Measurements from ENCODE around the gene GJE1.

GJE1 gene

DNA sequence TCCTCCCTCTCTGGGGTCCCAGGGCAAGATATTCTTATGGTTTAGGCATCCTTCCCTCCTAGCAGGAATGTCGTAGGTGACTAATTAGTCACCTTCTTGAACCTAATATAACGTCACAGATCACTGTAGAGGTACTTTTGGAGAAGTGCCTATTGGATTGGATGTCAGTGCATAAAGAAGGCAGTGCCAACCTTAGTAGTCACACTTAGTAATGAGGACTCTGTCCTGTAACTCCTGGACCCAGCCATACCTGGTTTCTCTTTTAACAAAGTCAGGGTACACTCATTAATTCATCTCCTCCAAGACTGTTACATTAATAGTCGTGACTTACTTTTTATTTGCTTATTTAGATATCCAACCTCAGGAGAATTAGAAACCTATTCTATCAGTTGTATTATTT, 34.3 kb downstream of the GJE1 start:
- DNase-seq = no peak

DNA sequence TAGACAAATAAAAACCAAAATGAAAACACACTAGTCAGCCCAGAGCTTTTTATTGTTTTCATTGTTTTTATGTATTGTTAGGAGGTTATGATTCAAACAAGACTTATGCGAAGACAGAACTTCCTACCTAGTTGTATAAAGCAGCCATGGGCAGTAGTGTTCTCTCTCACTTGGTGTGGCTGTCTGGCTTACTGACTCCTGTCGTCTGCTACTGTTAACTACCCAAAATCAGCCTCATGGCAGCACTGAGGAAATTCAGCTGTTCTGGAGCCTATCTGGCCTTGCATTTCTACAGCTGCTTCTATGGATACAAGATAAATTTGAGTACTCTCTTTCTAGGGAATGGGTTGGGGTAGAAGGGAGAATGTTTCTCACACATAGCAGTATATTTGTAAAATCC, 34.8 kb downstream of the GJE1 start:
- no peak for DNase-seq

DNA sequence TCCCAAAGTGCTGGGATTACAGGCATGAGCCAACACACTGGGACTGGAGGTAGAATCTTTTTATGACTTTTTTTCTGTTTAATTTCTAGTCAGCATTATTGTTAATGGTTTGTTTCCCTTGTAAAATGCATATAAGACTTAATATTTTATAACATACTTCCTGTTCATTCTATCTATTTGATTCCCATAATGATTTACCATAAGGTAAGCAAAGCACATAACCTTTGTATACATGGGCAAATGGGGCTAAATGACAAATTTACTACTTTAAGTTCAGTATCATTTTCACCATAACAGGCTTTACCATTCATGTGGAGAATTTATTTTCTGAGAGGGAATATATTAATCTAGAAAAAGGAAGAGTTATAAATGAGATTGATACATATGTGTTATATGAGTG, 38.6 kb downstream of the GJE1 start:
- DNase-seq = no peak

DNA sequence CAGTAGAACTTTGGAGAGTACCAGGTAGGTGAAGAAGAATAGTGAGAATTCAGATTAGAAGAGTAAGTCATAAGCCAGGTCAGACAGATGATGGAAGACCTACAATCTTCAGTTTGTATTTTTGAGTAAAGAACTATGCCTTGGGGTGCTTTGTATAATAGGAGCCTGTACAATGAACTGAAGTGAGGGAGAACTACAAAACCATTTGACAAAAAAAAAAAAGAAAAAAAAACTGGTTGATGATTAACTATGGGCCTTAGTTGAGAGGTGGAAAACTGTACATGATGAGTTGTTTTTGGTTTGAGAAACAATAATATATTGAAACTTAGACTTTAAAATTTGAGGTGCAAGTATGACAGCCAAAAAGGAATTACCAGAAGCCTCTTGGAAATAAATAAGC, 40.0 kb downstream of the GJE1 start:
- no peak for DNase-seq

DNA sequence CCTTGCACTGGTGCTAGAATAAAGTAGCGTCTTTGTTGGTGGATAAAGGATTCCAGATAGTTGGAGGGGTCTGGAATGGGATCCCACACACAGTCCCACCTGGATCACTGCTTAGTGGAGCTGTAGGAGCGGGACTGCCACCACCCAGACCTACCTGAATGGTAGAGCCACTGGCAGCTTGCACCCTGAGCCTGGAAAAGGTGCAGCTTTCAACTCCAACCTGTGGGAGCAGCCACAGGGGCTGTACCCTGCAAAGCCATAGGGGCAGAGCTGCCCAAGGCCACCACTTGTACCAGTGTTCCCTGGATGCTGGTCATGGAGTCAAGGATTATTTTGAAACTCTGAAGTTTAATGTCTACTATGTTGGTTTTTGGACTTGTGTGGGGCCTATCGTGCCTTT, 41.3 kb downstream of the GJE1 start:
- no peak for DNase-seq

DNA sequence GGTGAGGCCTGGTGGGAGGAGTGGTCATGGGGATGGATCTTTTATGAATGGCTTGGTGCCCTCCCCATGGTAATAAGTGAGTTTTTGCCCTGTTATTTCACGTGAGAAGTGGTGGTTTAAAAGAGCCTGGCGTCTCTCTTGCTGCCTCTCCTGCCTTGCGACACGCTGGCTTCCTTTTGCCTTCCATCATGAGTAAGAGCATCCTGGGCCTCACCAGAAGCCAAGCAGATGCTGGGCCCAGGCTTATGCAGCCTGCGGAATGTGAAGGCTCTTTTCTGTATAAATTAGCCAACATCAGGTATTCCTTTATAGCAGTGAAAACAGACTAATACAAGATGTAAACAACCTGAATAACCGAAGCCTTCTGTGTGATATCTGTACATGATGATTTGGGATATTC, 42.0 kb downstream of the GJE1 start:
- DNase-seq = no peak

DNA sequence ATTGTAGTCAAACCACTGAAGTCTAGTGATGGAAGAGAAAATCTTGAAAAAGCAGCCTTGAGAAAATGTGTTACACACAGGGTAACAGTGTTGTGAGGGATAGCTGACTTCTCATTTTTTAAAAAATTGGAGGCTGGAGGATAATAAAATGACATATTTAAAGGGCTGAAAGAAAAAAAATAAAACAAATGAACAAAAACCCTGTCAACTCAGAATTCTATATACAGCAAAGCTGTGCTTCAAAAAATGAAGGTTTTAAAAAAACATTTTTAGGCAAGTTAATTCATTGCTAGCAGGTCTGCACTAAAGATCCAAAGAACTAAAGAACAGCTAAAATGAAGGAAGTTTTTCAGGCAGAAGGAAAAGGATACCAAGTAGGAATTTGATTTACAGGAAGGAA, 45.4 kb downstream of the GJE1 start:
- no peak for DNase-seq

DNA sequence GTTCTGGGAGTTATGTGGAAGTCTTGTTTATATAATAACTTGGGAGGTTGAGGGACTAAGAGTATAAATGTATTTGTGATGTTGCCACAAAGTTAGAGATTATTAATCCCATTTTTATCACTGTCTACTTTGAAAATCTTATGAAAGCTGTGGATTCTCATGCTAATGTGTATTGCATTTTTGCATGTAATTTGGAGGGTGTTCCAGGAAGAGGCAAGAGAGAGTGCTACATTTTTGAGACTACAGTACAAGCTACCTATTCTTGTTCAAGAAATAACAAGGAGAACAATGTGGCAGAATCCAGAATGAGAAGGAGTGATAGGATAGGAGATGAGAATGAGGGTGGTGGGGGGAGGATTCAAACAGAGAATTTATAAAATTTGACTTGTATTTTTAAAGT, 49.3 kb downstream of the GJE1 start:
- no peak for DNase-seq

DNA sequence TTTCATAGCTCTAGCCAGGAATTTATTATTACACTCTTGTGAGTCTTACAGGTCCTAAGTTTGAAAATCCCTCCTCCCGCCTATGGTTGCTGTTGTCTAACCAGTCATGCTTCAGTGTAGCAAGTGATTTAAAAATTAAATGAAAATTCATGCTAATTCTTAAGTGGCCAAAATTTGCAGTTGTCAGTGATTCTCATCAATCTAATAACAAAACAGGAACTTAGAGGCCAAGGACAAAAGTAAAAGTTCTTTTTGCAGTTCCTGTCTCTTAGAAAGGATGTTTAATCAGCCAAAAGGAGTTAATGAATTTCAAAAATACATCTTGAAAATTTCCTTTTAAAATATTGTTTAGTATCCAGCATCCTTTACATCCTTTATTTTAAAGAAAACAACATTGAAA, 50.6 kb downstream of the GJE1 start:
- DNase-seq = no peak

DNA sequence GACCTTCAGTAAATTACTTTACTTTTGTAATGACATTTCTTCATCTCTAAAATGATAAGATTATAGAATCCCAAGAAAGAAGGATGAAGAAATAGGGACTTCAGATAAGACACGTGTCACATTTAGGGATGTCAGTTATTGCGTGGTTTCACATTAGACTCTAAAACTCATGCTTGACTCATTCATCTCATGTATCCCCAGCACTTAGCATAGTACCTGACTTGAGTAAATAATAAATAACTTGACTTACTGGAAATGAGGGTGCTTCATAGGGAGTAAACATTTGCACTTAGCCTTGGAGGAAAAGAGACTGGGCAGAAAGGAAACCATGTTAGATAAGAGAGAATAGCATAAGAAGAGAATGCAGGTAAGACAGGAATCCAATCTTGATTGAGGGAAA, 51.6 kb downstream of the GJE1 start:
- no peak for DNase-seq
